LHCN-M2 (cell line): ENCODE data around the gene DUSP7. TPM values are rescaled to one million over a fixed set of nuclear protein-coding genes. Genes with fewer than 3 reads are reported as not detected.

Experiments
- DNase-seq: peaks from one replicate; pipeline ENCODE4 v3.0.0-alpha.2; 2012; ENCODE audit warnings: low read depth
- total RNA-seq: library from RNA; depleted of rRNA; stranded (reverse); fragments of >200 nt; gene quantifications from 2 replicates; pipeline ENCODE4 v1.2.3, GENCODE V29; 2014

DUSP7 gene
- total RNA-seq, 1 experiment from 2014 or later = 15.7 TPM

- no peak for DNase-seq
Measured at GRCh38 chr3:52068730-52069129, 12.4 kb upstream of the DUSP7 start.

DNA sequence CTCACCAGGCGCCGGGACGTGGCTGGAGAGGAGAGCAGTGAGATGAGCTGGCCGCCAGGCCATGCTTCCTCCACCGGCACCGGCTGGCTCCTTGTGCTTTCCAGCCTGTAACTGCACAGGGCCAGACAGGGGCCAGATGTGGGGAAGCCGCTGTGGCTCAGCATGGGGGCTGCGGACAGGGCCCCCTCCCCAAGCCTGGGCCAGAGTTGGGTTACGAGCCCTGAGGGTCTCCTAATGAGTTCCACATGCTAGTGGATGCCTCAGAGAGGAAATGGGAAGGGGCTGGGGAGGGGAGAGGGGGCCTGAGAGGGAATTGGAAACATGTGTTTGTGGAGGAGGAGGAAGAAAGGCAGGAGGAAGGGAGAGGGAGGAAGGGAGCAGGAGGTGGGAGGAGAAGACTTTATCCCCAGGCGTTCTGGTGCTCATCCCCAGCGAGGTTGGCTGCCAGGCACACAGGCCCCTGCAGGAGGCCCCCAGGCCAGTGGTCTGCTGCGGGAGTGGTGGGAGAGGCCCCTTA is 11.7 kb upstream of the DUSP7 start:
- DNase-seq = no peak

- DNase-seq = no peak
Measured at GRCh38 chr3:52067526-52067925, 11.2 kb upstream of the DUSP7 start.

DNA sequence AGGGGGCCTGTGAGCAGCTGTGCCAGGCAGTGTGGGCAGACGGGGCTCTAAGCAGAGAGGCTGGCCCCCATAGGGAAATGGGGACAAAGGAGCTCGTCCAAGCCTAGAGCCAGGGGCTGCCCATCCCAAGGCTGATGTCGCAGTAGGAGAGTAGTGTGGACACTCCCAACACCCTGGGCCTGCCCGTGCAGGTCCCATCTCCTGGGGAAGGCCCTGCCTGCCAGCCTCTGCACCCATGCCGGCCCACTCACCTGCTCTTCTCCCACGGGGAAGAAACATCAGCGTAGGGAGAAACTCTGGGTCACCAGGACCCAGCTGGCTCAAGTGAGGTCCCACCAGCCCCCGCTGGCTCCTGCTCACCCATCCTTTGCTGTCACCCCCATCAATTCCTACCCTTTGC is 10.7 kb upstream of the DUSP7 start:
- DNase-seq = no peak

DNA sequence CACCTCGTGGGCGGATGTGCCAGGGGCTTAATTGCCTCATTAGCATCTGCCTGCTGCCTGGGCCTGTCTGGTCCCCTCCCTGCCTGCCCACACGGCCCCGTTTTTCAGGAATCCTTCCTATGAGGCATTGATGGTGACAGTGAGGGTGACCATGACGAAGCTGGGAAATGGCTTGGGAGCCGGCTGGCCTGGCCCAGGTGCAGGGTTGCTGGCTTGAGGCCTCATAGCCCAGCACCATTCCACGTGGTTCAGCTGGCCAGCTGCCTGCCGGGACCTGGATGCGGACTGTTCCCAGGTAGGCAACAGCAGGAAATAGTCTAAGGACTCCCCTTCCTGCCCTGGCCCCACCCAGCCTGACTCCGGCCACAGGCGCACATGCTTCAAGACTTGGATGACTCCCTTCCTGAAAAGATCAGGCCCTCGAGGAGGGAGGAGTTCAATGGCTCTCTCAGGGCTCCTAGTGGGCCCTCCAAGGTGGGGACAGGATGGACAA is 8.9 kb upstream of the DUSP7 start:
- no peak for DNase-seq

GRCh38 chr3:52064561-52064960 is 8.2 kb upstream of the DUSP7 start:
- no peak for DNase-seq

- peak; percentile 47 for DNase-seq
Measured at GRCh38 chr3:52063026-52063723, 6.8 kb upstream of the DUSP7 start.

DNA sequence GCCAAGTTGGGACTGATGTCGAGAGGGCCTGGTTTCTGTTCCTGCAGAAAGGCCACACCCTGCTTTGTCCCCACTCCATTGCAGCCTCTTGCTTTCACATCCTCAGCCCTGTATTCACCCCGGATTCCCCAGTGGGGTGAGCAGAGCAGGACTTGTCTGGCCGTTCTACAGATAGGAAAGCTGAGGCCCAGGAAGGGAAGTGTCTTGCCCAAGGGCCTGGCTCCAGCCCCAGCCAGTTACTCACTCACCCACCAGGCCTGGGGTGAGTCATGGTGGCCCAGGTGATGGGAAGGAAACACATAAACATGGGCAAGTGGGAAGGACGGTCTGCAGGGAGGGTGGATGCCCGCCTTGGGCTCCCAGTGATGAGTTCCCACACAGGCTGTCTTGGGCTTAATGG is 6.1 kb upstream of the DUSP7 start:
- DNase-seq = peak; percentile 90

DNA sequence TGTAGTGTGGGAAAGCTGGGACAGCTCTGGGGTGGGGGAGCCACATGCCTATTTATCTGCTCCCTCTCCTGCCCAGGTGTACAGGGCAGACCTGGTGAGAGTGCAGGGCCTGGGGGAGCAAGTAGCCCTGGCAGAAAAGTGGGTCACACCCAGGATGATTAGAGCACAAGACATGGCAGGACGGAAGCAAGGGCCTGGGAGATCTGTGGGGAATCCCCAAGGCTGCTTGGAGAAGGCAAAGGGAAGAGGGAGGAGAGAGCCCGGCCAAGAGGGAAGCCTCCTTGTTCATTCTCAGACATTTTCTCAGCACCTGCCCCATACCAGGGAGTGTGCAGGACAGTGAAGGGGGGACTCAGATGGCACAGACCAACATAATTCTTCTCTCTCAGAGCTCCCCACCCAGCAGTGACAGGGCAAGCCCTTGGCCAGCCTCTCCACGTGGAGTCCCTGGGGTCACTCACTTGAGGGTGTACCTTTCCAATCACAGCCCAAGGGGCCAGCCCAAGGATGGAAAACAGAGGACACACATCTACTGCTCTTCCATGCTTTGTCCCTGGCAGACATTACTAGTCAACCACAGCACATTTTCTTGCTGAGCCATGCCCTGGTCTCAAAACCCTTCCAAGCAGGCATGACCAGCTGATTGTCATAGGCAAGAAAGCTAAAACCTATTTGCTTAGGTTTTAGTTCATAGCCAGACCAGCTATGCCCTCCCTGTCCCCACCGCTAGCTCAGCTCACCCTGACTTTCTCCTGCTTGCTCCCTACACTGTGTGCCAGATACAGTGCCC is 4.9 kb upstream of the DUSP7 start:
- DNase-seq = peak; percentile 34

- no peak for DNase-seq
Measured at GRCh38 chr3:52059781-52060180, 3.4 kb upstream of the DUSP7 start.

DNA sequence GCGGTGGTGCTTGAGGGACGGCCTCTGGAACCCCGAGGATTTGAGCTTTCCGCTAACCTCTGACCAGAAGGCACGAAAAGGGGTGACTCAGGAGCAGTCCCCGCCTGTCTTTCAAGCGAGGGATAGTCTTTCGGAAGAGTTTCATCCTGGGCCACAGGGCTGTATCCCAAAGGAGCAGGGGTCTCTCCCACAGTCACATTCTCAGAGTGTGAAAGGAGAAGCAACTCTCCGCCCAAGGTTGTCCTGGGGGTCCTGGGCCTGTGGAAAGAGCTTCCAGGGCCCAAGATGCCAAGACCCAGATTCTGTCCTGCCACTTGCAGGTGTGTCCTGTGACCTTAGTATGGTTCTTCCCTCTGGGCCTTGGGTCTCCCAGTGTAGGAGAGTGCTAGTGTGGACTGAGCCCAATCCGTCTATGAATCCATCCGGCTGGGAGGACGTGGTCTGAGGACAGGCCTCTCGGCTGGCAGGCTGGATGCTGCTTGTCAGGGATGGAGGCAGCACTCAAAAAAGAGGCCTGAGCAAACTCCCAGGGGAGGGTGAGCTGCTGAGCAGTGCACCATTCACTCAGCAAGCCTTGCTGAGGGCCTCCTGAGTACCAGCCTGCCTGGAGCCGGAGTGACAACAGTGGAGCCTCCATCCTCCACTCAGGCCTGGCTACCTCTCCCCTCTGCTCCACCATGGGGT is 1.6 kb upstream of the DUSP7 start:
- no peak for DNase-seq

- DNase-seq = peak; percentile 98
Measured at GRCh38 chr3:52056968-52057811, 819 bp upstream of the DUSP7 start.

DNA sequence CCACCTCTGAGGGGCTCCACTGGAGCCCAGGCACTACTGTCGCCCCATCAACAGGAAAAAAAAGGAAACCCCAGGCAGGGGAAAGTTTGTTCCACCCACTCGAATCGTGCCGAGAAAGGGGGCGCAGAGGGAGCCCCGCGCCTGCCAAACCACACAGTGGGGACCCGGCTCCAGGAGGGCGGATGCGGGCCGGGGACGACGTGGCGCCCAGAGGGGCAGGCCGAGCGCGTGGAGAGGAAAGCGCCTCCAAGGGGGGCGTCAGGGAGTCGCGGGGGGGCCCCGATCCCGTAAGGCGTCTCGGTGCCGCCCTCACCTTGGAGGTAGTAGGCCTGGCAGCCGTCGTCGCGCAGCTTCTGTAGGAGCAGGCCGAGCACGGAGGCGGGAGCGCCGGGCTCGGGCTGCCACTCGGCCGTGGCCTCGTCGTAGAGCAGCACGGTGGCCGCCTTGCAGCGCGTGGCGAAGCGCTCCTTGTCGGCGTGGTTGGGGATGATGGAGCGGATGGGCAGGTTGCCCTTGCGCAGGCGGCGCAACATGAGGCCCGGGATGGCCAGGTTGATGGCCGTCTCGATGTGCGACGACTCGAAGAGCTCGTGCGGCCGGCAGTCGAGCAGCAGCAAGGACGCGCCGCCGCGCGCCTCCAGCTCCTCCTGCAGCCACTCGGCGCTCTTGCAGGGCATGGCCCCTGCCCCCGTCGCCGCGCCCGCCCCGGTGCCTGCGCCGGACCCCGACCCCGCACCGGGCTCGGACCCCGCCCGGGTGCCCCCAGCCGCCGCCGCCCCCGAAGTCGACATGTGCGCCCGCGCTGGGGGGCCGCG is 627 bp downstream of the DUSP7 start:
- peak; percentile 53 for DNase-seq

GRCh38 chr3:52054661-52055511 is 1.5 kb downstream of the DUSP7 start:
- no peak for DNase-seq

GRCh38 chr3:52053307-52054304 is 2.8 kb downstream of the DUSP7 start:
- no peak for DNase-seq

GRCh38 chr3:52052831-52053306 is 3.5 kb downstream of the DUSP7 start:
- DNase-seq = peak; percentile 75

DNA sequence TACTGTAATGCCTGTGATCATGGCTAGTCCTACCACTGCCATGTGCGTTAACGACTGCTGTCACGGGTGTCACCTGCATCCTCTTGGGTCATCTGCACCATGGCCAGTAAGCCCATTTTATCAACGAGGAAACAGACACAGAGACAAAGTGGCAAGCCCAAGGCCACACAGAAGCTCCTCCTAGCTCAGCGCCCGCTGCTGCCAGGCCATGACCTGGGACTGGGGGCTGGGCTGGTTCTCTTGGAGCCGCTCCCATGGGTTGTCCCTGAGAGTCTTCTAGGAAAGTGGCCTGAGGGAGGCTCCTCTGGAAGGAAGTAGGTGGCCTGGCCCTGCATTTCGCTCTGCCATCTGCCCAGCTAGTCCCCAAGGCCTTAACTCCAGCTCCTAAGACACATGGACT is 4.9 kb downstream of the DUSP7 start:
- no peak for DNase-seq

- no peak for DNase-seq
Measured at GRCh38 chr3:52050571-52050970, 5.8 kb downstream of the DUSP7 start.
